HG03175 (cell line): ENCODE data around the gene CLIC2.

Experiments
- ATAC-seq: cut with Tn5 transposase; IDR thresholded peaks from one replicate; pipeline ENCODE4 v1.9.1; 2021; ENCODE audit warnings: mild to moderate bottlenecking, moderate library complexity; ENCODE audit not compliant: unreplicated experiment

The CLIC2 gene

DNA sequence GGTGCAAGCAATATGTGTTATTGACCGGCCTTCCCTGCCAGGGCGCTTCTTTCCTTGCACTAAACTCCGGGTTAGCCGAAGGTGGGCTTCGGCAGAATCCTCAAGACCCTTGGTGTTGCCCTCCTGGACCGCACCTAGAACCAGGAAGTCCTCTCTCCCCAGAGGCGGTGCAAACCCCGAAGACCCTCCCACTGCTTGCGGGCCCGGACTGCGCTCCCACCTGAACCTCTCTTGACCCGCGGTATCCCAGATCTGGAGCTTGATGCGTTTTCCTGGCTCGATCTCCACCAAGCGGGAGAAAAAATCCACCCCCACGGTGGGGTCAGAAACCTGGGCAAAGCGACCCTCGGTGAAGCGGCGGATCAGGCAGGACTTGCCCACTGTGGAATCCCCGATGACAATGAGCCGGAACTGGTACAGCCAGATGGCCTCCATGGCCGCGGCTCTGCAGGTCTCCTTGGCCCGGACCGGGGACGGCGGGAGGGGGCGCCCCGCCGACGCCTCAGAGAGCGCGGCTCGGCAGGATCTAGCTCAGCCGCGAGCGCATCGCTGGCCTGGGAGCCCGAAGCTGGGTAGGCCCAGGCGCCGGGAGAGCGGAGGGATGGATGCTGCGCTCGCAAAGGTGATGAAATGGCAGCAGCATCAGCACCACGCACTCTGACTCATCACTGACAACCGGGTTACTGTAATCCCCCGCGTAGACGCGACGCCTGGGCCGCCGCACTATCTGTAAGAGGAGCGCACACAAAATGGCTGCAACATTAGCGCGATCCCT, 70.4 kb downstream of the CLIC2 start, which contains the start of gene RAB39B:
TSS of gene RAB39B (minus strand) at position 638 of the 775 bp plus-strand sequence. CDS start at position 435, 203 bp downstream.
- ATAC-seq, result peak; percentile 94

DNA sequence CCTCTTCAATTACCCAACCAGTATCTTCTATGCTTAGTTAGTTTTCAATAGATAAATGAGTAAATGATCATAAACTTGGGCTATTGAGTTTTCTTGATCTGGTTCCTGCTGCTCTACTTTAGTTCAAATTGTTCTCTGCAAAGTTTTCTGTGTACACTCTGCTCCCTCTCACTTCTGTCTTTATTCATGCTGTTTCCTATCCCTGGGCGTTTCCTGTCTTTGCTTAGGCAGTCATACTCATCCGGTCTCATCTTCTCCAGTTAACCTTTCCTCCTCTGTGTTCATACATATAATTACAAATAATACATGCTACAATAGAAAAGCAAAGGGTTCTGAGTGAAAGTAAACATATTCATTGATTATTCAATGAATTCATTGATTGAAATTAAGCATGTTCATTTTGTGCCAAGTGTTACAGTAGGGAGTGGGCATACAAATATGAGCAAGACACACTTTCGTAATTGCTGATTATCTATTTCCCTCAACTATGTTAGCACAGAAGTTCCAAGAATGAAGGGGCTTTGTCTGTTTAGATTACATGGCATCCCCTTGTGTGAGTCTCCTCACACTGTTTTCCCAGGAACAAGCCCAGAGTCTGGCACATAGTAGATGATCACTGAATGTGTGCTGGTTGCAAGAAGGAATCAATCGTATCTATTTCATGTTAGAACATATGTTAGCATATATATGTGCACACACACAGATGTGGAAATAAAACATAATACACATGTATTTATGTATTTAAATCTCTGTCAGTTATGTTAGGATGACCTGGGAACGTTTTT, 71.3 kb downstream of the CLIC2 start:
- ATAC-seq, result peak; percentile 34

DNA sequence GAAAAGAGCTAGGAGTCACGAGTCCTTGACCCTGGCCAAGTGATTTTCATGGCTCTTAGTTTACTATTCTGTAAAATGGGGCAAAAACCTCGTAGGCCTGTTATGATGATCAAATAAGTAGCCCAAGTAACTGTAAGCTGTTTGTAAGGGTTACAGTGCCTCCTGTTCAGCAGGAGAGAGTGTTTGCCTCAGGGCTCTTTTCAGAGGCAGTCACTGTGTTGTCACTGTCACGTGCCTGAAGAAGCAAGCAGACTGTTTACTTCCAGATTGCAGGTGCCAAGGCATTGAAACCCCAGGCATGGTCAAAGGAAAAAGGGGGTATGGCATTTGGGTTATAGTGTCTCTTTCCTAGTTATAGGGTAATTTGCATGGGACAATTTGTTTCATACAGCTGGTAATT, 74.7 kb downstream of the CLIC2 start:
- no peak for ATAC-seq

DNA sequence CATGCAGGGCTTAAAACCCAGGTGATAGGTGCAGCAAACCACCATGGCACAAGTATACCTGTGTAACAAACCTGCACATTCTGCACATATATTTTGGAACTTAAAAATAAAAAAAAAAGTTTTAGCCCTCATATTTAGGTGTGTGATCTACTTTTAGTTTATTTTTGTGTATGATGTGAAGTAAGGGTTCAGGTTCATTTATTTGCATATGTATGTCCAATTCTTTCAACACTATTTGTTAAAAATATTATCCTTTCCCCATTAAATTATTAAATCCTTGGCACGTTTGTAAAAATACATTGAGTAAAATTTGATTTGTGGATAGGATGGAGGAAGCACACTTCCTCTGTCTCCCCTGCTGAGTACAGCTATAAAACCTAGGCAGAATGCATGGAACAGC, 83.0 kb downstream of the CLIC2 start:
- no peak for ATAC-seq

DNA sequence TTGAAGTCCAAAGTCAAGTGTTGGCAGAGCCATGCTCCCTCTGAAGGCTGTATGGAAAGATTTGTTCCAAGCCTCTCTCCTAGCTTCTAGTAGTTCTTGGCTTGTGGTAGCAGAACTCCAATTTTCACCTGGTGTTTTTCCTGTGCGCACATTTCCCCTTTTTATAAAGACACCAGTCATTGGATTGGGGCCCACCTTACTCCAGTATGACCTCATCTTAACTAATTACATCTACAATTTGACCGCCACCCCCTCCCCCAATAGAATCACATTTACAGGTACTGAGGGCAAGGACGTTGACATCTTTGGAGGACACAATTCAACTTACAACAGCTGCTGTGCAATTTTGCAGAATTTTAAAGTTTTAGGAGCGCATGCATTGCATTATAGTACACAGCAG, 86.9 kb downstream of the CLIC2 start:
- ATAC-seq, result no peak

DNA sequence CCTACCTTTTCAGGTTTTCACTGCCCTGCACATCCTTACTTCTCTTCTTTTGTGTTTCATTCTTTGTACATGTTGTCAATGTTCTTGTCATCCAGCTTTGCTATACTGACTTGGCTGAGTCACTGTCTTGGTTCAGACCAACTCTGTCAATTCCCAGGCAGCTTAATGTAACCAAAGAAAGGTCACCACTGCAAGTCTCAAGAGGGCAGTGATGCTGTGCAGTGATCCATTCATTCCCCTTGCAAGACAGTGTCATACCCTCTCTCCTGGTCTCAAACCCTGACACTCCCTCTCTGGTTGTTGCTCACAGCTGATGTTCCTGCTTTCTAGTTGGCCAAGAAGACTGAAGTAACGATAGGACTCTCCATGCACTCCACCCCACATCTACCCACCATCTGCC, 87.7 kb downstream of the CLIC2 start:
- no peak for ATAC-seq

DNA sequence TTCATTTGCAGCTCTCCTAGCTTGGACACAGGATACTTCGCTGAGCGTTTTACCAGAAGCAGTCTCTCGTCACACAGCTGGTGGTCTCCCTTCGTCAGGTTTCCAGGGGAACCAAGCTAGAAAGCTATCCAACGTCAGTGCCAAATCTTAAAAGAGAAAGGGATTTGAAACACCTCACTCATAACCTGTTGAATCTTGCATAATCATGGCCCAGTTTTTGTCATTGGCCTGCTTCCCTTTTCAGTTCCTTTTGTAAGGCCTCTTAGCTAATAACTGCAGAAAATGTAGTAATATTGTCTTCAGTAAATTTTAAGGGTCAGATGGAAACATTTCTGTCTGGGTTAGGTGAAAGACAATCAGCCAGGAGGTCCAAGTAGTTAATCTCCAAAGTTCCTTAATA, 92.1 kb downstream of the CLIC2 start:
- ATAC-seq, result no peak

DNA sequence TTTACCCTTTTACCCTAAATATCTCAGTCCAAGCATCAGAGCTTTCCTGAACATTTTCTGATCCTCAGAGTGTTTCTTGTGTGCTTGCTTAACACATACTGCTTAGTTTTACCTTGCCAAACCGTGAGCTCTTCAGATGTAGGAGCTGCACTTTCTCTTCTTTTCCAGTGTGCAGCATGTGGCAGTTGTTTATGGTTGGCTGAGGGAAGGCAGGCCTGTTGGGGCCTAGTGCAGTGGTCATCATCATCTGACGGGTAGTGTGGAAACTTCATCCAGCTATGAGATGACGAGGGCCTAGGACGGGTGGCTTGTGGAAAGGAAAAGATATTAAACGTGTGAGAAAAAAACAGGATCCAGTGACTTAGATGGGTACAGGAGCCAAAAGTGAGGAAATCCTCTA, 96.7 kb downstream of the CLIC2 start:
- no peak for ATAC-seq

DNA sequence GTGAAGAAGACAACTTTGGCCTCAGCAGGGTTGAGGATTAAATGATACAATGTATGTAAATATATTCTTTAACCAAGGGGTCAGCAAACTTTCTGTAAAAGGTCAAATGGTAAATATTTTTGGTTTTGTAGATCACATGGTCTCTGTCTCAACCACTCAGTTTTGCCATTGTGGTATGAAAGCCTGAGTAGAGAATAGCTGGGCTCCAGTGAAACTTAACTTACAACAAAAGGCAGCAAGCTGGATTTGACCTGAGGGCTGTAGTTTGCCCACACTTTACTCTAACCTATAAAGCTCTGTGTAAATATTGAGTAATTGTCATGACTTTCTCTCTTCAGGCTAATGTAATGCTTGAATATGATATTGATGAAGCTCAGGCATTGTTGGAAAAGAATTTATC, 98.5 kb downstream of the CLIC2 start:
- no peak for ATAC-seq

DNA sequence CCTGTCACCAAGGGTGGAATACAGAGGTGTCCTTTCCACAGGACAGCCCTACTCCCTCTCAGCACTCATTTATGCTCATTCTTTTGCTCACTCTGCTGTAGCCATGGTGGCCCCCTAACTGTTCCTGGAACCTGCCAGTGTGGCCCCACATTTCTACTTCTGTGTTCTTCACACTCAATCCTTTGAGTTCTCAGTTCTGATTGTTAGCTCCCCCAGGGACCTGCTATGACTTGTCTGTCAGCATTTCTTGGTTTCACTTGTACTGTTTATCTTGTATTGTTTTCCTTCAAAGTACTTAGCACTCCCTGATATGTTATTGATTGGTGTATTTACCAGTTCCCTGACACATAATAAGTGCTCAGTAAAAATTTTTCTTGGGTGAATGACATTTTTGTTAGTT, 103.3 kb downstream of the CLIC2 start:
- peak; percentile 96 for ATAC-seq
